Measurements from ENCODE around the gene VAPB.
A peak's percentile ranks its signal among the peaks of the same experiment; 100 is the strongest.
"Not testable (repeated sequence)": the region's sequence is repeated elsewhere in the genome, so short reads cannot be mapped to it uniquely, and the experiment has no call there.

The VAPB gene

GRCh38 chr20:58405504-58406291, 16.7 kb downstream of the VAPB start:
- no peak overlapping the region for H3K4me3 ChIP-seq (ENCODE audit: low read length)
- TF ChIP-seq CTCF (IDR thresholded peaks at IDR 0.05; ENCODE audit: insufficient read depth, low read depth, low read length, missing control alignments) = no peak
- no peak for DNase-seq (ENCODE audit: low read depth)

GRCh38 chr20:58406422-58407001, 17.5 kb downstream of the VAPB start:
- DNase-seq (ENCODE audit: low read depth) = peak; percentile 44
- no peak for TF ChIP-seq CTCF (IDR thresholded peaks at IDR 0.05; ENCODE audit: insufficient read depth, low read depth, low read length, missing control alignments)
- H3K4me3 ChIP-seq (ENCODE audit: low read length) = no peak overlapping the region

- DNase-seq (ENCODE audit: low read depth) = peak; percentile 57
- TF ChIP-seq CTCF (IDR thresholded peaks at IDR 0.05; ENCODE audit: insufficient read depth, low read depth, low read length, missing control alignments) = no peak
- H3K4me3 ChIP-seq (ENCODE audit: low read length) = no peak overlapping the region
Observed at GRCh38 chr20:58407201-58407873, 18.3 kb downstream of the VAPB start.

GRCh38 chr20:58407966-58408557, 19.0 kb downstream of the VAPB start:
- no peak overlapping the region for H3K4me3 ChIP-seq (ENCODE audit: low read length)
- TF ChIP-seq CTCF (IDR thresholded peaks at IDR 0.05; ENCODE audit: insufficient read depth, low read depth, low read length, missing control alignments) = no peak
- DNase-seq (ENCODE audit: low read depth) = peak; percentile 68

GRCh38 chr20:58408603-58409246, 19.7 kb downstream of the VAPB start:
- no peak for TF ChIP-seq CTCF (IDR thresholded peaks at IDR 0.05; ENCODE audit: insufficient read depth, low read depth, low read length, missing control alignments)
- no peak overlapping the region for H3K4me3 ChIP-seq (ENCODE audit: low read length)
- DNase-seq (ENCODE audit: low read depth) = no peak

- not testable (repeated sequence) for H3K4me3 ChIP-seq (ENCODE audit: low read length); DNase-seq (ENCODE audit: low read depth)
Observed at GRCh38 chr20:58414216-58414615, 25.2 kb downstream of the VAPB start.

- not testable (repeated sequence) for H3K4me3 ChIP-seq (ENCODE audit: low read length); DNase-seq (ENCODE audit: low read depth)
Observed at GRCh38 chr20:58414786-58415185, 25.8 kb downstream of the VAPB start.

Data from epithelial cell of esophagus (primary cell).